Measurements from ENCODE around the gene REPS1. TPM values are rescaled to one million over a fixed set of nuclear protein-coding genes. Genes with fewer than 3 reads are reported as not detected.

REPS1 gene
- total and polyA plus RNA-seq, 4 donors = 13.5 to 68.2 (median 25.9) TPM

- no peak for ATAC-seq (ENCODE audit: insufficient read depth, low FRiP score)
- WGBS, 2 donors = 73 to 85% methylated on average over 8 of the region's 8 CpGs
- DNase-seq = peak in 1 of 3 donors; percentile 50
- peaks cover 0 to 9% (median 0%) of the 10 kb centered on the region in 5 donors for H3K4me1 ChIP-seq (ENCODE audit: control insufficient read depth in 5 of 5, insufficient read depth in 5 of 5, low read length in 5 of 5)
- H3K27me3 ChIP-seq (ENCODE audit: control insufficient read depth in 3 of 3, insufficient read depth in 3 of 3, low read length in 2 of 3) = no peaks in the 10 kb centered on the region
- no peak overlapping the region for H3K4me3 ChIP-seq
- peak overlapping the region in 1 of 2 donors; percentile 72 for H3K27ac ChIP-seq (ENCODE audit: low read depth in 1 of 2, low read length in 1 of 2)
- TF ChIP-seq, protein P1, sequence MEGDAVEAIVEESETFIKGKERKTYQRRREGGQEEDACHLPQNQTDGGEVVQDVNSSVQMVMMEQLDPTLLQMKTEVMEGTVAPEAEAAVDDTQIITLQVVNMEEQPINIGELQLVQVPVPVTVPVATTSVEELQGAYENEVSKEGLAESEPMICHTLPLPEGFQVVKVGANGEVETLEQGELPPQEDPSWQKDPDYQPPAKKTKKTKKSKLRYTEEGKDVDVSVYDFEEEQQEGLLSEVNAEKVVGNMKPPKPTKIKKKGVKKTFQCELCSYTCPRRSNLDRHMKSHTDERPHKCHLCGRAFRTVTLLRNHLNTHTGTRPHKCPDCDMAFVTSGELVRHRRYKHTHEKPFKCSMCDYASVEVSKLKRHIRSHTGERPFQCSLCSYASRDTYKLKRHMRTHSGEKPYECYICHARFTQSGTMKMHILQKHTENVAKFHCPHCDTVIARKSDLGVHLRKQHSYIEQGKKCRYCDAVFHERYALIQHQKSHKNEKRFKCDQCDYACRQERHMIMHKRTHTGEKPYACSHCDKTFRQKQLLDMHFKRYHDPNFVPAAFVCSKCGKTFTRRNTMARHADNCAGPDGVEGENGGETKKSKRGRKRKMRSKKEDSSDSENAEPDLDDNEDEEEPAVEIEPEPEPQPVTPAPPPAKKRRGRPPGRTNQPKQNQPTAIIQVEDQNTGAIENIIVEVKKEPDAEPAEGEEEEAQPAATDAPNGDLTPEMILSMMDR (IDR thresholded peaks at IDR 0.05; ENCODE audit: control extremely low read depth, extremely low read depth) = no peak
- H3K9me3 ChIP-seq (ENCODE audit: control insufficient read depth in 4 of 4, insufficient read depth in 3 of 4, low read length in 3 of 4) = no peaks in the 10 kb centered on the region
- no peaks in the 10 kb centered on the region for H3K36me3 ChIP-seq (ENCODE audit: control insufficient read depth in 4 of 4, insufficient read depth in 4 of 4, low read length in 4 of 4)
- H3K9ac ChIP-seq (ENCODE audit: insufficient read depth in 1 of 2, low read length in 2 of 2) = no peak overlapping the region
Measured at GRCh38 chr6:138862456-138862855, 125.6 kb downstream of the REPS1 start.

- Histone ChIP-seq H3K4me1 (ENCODE audit: control insufficient read depth in 5 of 5, insufficient read depth in 5 of 5, low read length in 5 of 5) (no peaks in the 10 kb centered on the region), H3K27me3 (ENCODE audit: control insufficient read depth in 3 of 3, insufficient read depth in 3 of 3, low read length in 2 of 3) (no peaks in the 10 kb centered on the region), H3K36me3 (ENCODE audit: control insufficient read depth in 4 of 4, insufficient read depth in 4 of 4, low read length in 4 of 4) (no peaks in the 10 kb centered on the region), H3K27ac (ENCODE audit: low read depth in 1 of 2, low read length in 1 of 2) (no peak overlapping the region), H3K9ac (ENCODE audit: insufficient read depth in 1 of 2, low read length in 2 of 2) (no peak overlapping the region), H3K4me3 (no peak overlapping the region), H3K9me3 (ENCODE audit: control insufficient read depth in 4 of 4, insufficient read depth in 3 of 4, low read length in 3 of 4) (no peaks in the 10 kb centered on the region)
- DNase-seq (no peak), ATAC-seq (ENCODE audit: insufficient read depth, low FRiP score) (no peak)
- WGBS, 2 donors = 49 to 68% methylated on average over 10 of the region's 10 CpGs
- TF ChIP-seq, protein P1 (IDR thresholded peaks at IDR 0.05; ENCODE audit: control extremely low read depth, extremely low read depth) = no peak
Measured at GRCh38 chr6:138857775-138858174, 130.3 kb downstream of the REPS1 start.

DNA sequence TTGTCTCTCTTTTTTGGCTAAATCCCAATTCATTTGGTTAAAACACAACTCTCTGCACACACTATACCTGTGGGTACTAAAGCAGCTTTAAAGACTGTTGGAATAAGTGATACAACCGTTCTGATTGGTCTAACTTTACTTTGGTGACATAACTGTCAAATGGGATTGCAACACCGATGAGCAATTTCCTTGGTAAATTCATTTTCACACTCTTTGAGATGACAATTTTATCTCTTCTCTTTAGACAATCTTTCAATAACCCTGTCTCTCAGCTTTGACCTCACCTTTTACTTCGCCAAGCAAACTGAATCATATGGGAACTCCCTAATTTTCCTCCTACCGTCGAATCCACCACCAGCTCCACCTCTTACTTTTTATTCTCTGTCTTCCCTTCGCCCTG is 131.4 kb downstream of the REPS1 start:
- Histone ChIP-seq H3K4me3 (no peak overlapping the region), H3K27ac (ENCODE audit: low read depth in 1 of 2, low read length in 1 of 2) (no peak overlapping the region), H3K9ac (ENCODE audit: insufficient read depth in 1 of 2, low read length in 2 of 2) (no peak overlapping the region), H3K27me3 (ENCODE audit: control insufficient read depth in 3 of 3, insufficient read depth in 3 of 3, low read length in 2 of 3) (no peaks in the 10 kb centered on the region), H3K4me1 (ENCODE audit: control insufficient read depth in 5 of 5, insufficient read depth in 5 of 5, low read length in 5 of 5) (no peaks in the 10 kb centered on the region), H3K9me3 (ENCODE audit: control insufficient read depth in 4 of 4, insufficient read depth in 3 of 4, low read length in 3 of 4) (no peaks in the 10 kb centered on the region), H3K36me3 (ENCODE audit: control insufficient read depth in 4 of 4, insufficient read depth in 4 of 4, low read length in 4 of 4) (no peaks in the 10 kb centered on the region)
- WGBS, 2 donors = 80 to 81% methylated on average over 6 of the region's 6 CpGs
- TF ChIP-seq, protein P1 (IDR thresholded peaks at IDR 0.05; ENCODE audit: control extremely low read depth, extremely low read depth) = no peak
- no peak for ATAC-seq (ENCODE audit: insufficient read depth, low FRiP score)
- no peak for DNase-seq

Other genes with a start within 250 kb of the REPS1 start
- 10 to 100 TPM; 15.1 to 30.8 TPM for gene CCDC28A, start 214.5 kb downstream of the REPS1 start, total RNA-seq
- gene CCDC28A, start 214.5 kb downstream of the REPS1 start, polyA plus RNA-seq = 10 to 100 TPM; 21.4 to 27.6 TPM
- 10 to 100 TPM; 13.4 to 15.3 TPM for gene ECT2L, start 192.2 kb downstream of the REPS1 start, total RNA-seq
- 1 to 10 TPM; 2.1 to 4.0 TPM for gene ECT2L, start 192.2 kb downstream of the REPS1 start, polyA plus RNA-seq
- 10 to 100 TPM; 19.8 to 33.4 TPM for gene ABRACL, start 40.5 kb upstream of the REPS1 start, total RNA-seq
- gene ABRACL, start 40.5 kb upstream of the REPS1 start, polyA plus RNA-seq = 10 to 100 TPM; 47.6 to 91.9 TPM
- gene HECA, start 146.8 kb upstream of the REPS1 start, total RNA-seq = 10 to 100 TPM; 27.7 to 37.6 TPM
- gene HECA, start 146.8 kb upstream of the REPS1 start, polyA plus RNA-seq = 10 to 100 TPM; 12.1 to 16.0 TPM